ENCODE results near the gene DAAM2.

DAAM2 gene

GRCh38 chr6:39849228-39849627 lies 57.1 kb downstream of the DAAM2 start:
- no peak for DNase-seq (ENCODE audit: low read depth)

- DNase-seq (ENCODE audit: low read depth): no peak
Measured at GRCh38 chr6:39849764-39850163, 57.6 kb downstream of the DAAM2 start.

- no peak for DNase-seq (ENCODE audit: low read depth)
Measured at GRCh38 chr6:39850736-39851297, 58.6 kb downstream of the DAAM2 start.

GRCh38 chr6:39851331-39851730 lies 59.2 kb downstream of the DAAM2 start:
- DNase-seq (ENCODE audit: low read depth): no peak

- DNase-seq (ENCODE audit: low read depth): no peak
Measured at GRCh38 chr6:39852324-39852723, 60.1 kb downstream of the DAAM2 start.

- no peak for DNase-seq (ENCODE audit: low read depth)
Measured at GRCh38 chr6:39853604-39854003, 61.4 kb downstream of the DAAM2 start.

GRCh38 chr6:39855356-39855995 lies 63.3 kb downstream of the DAAM2 start:
- DNase-seq (ENCODE audit: low read depth): no peak

- no peak for DNase-seq (ENCODE audit: low read depth)
Measured at GRCh38 chr6:39859025-39859424, 66.8 kb downstream of the DAAM2 start.

GRCh38 chr6:39861663-39862062 lies 69.5 kb downstream of the DAAM2 start:
- DNase-seq (ENCODE audit: low read depth): no peak

- peak; percentile 41 for DNase-seq (ENCODE audit: low read depth)
Measured at GRCh38 chr6:39865011-39865888, 73.1 kb downstream of the DAAM2 start.

GRCh38 chr6:39867592-39867991 lies 75.4 kb downstream of the DAAM2 start:
- DNase-seq (ENCODE audit: low read depth): no peak

- DNase-seq (ENCODE audit: low read depth): no peak
Measured at GRCh38 chr6:39870950-39871349, 78.8 kb downstream of the DAAM2 start.

- DNase-seq (ENCODE audit: low read depth): no peak
Measured at GRCh38 chr6:39873439-39873838, 81.3 kb downstream of the DAAM2 start.

- DNase-seq (ENCODE audit: low read depth): no peak
Measured at GRCh38 chr6:39876111-39876510, 83.9 kb downstream of the DAAM2 start.

GRCh38 chr6:39876826-39877225 lies 84.7 kb downstream of the DAAM2 start:
- no peak for DNase-seq (ENCODE audit: low read depth)

GRCh38 chr6:39879535-39879934 lies 87.4 kb downstream of the DAAM2 start:
- no peak for DNase-seq (ENCODE audit: low read depth)

GRCh38 chr6:39880594-39880993 lies 88.4 kb downstream of the DAAM2 start:
- DNase-seq (ENCODE audit: low read depth): no peak

GRCh38 chr6:39881851-39882530 lies 89.8 kb downstream of the DAAM2 start:
- DNase-seq (ENCODE audit: low read depth): no peak

- no peak for DNase-seq (ENCODE audit: low read depth)
Measured at GRCh38 chr6:39882531-39882899, 90.3 kb downstream of the DAAM2 start.

GRCh38 chr6:39884696-39885095 lies 92.5 kb downstream of the DAAM2 start:
- DNase-seq (ENCODE audit: low read depth): no peak

GRCh38 chr6:39885691-39886090 lies 93.5 kb downstream of the DAAM2 start:
- DNase-seq (ENCODE audit: low read depth): no peak

- no peak for DNase-seq (ENCODE audit: low read depth)
Measured at GRCh38 chr6:39886871-39887270, 94.7 kb downstream of the DAAM2 start.
